H9 (cell line): ENCODE data around the gene NIN. TPM values are rescaled to one million over a fixed set of nuclear protein-coding genes. Genes with fewer than 3 reads are reported as not detected.

ENCODE experiments used
- DNase-seq: peaks from one replicate; pipeline ENCODE4 v3.0.0-alpha.2; 2017
- H2AFZ ChIP-seq: one replicate; pipeline ENCODE4 v1.6.1; 2013; ENCODE audit warnings: mild to moderate bottlenecking, low read length, control low read depth, moderate library complexity
- H2AK5ac ChIP-seq: 2 replicates; pipeline ENCODE4 v1.6.1; 2013; ENCODE audit warnings: low read length, control low read depth, mixed read lengths; ENCODE audit not compliant: insufficient read length
- H2BK120ac ChIP-seq: one replicate; pipeline ENCODE4 v1.6.1; 2013; ENCODE audit warnings: low read depth, mild to moderate bottlenecking, low read length, control low read depth, inconsistent platforms; ENCODE audit not compliant: poor library complexity, severe bottlenecking
- H2BK12ac ChIP-seq: 2 replicates; pipeline ENCODE4 v1.6.1; 2013; ENCODE audit warnings: low read length, control low read depth, mixed read lengths, low read depth; ENCODE audit not compliant: insufficient read length
- H2BK15ac ChIP-seq: 2 replicates; pipeline ENCODE4 v1.6.1; 2013; ENCODE audit warnings: low read depth, low read length, control low read depth
- H2BK20ac ChIP-seq: one replicate; pipeline ENCODE4 v1.6.1; 2013; ENCODE audit warnings: low read depth, mild to moderate bottlenecking, low read length, control low read depth, inconsistent platforms; ENCODE audit not compliant: poor library complexity, severe bottlenecking
- H2BK5ac ChIP-seq: 2 replicates; pipeline ENCODE4 v1.6.1; 2013; ENCODE audit warnings: low read length, control low read depth, mixed read lengths; ENCODE audit not compliant: insufficient read length
- H3K14ac ChIP-seq: 2 replicates; pipeline ENCODE4 v1.6.1; 2013; ENCODE audit warnings: low read length, control low read depth; ENCODE audit not compliant: insufficient read depth
- H3K18ac ChIP-seq: 2 replicates; pipeline ENCODE4 v1.6.1; 2013; ENCODE audit warnings: low read depth, mild to moderate bottlenecking, mixed read lengths, low read length, control low read depth; ENCODE audit not compliant: insufficient read length
- H3K23ac ChIP-seq: 2 replicates; pipeline ENCODE4 v1.6.1; 2013; ENCODE audit warnings: low read length, control low read depth, mixed read lengths, low read depth; ENCODE audit not compliant: insufficient read length
- H3K23me2 ChIP-seq: 2 replicates; pipeline ENCODE4 v1.6.1; 2013; ENCODE audit warnings: low read depth, mild to moderate bottlenecking, mixed read lengths, low read length, control low read depth; ENCODE audit not compliant: insufficient read length, poor library complexity, severe bottlenecking
- H3K27ac ChIP-seq: 2 replicates; pipeline ENCODE4 v1.5.1; 2013; ENCODE audit warnings: low read length, control low read depth, mixed read lengths, low read depth; ENCODE audit not compliant: insufficient read length
- H3K27me3 ChIP-seq: 2 replicates; pipeline ENCODE4 v1.6.1; 2013; ENCODE audit warnings: low read length, control low read depth, inconsistent platforms; ENCODE audit not compliant: insufficient read depth
- H3K4ac ChIP-seq: 2 replicates; pipeline ENCODE4 v1.6.1; 2013; ENCODE audit warnings: low read depth, mild to moderate bottlenecking, control low read depth, inconsistent platforms, low read length, moderate library complexity
- H3K4me1 ChIP-seq: 2 replicates; pipeline ENCODE4 v1.6.1; 2013; ENCODE audit warnings: low read length, control low read depth, inconsistent platforms; ENCODE audit not compliant: insufficient read depth
- H3K4me2 ChIP-seq: 2 replicates; pipeline ENCODE4 v1.6.1; 2013; ENCODE audit warnings: low read length, control low read depth, mixed read lengths; ENCODE audit not compliant: insufficient read length, insufficient read depth
- H3K56ac ChIP-seq: 2 replicates; pipeline ENCODE4 v1.6.1; 2013; ENCODE audit warnings: low read depth, mild to moderate bottlenecking, mixed read lengths, low read length, control low read depth; ENCODE audit not compliant: insufficient read length
- H3K79me1 ChIP-seq: 2 replicates; pipeline ENCODE4 v1.6.1; 2013; ENCODE audit warnings: low read depth, mild to moderate bottlenecking, moderate library complexity, low read length, control low read depth, inconsistent platforms; ENCODE audit not compliant: insufficient read depth, poor library complexity, severe bottlenecking
- H3K79me2 ChIP-seq: 2 replicates; pipeline ENCODE4 v1.6.1; 2013; ENCODE audit warnings: low read length, control low read depth, inconsistent platforms; ENCODE audit not compliant: insufficient read depth
- H3K9ac ChIP-seq: 2 replicates; pipeline ENCODE4 v1.6.1; 2013; ENCODE audit warnings: low read length, control low read depth, mixed read lengths; ENCODE audit not compliant: insufficient read length; ENCODE audit errors: extremely low read depth
- H3K9me3 ChIP-seq: one replicate; pipeline ENCODE4 v1.6.1; 2013; ENCODE audit warnings: low read depth, low read length, inconsistent platforms; ENCODE audit not compliant: control insufficient read depth
- H3T11ph ChIP-seq: one replicate; pipeline ENCODE4 v1.6.1; 2013; ENCODE audit warnings: mild to moderate bottlenecking, low read length, control low read depth, inconsistent platforms
- H4K20me1 ChIP-seq: one replicate; pipeline ENCODE4 v1.6.1; 2013; ENCODE audit not compliant: control insufficient read depth, insufficient read length, insufficient read depth
- H4K5ac ChIP-seq: 2 replicates; pipeline ENCODE4 v1.6.1; 2013; ENCODE audit warnings: low read depth, mild to moderate bottlenecking, mixed read lengths, low read length, control low read depth; ENCODE audit not compliant: insufficient read length
- H4K8ac ChIP-seq: replicated peaks from 2 replicates; pipeline ENCODE4 v1.6.1; 2013; ENCODE audit warnings: low read length, control low read depth, mixed read lengths, low read depth; ENCODE audit not compliant: insufficient read length
- H4K91ac ChIP-seq: 2 replicates; pipeline ENCODE4 v1.6.1; 2013; ENCODE audit warnings: low read depth, mild to moderate bottlenecking, moderate library complexity, mixed read lengths, low read length, control low read depth; ENCODE audit not compliant: insufficient read length
- H3K27ac Mint-ChIP-seq, 3 experiments: 2 replicates in 2 of 3; 3 replicates in 1 of 3; pipeline ENCODE4 v1.8.0; 2020 to 2021; ENCODE audit warnings: mixed read lengths in 3 of 3, mild to moderate bottlenecking in 1 of 3, moderate library complexity in 1 of 3
- H3K27me3 Mint-ChIP-seq: 2 replicates; pipeline ENCODE4 v1.8.0; 2021; ENCODE audit warnings: low read depth, mild to moderate bottlenecking, moderate library complexity, mixed read lengths
- H3K36me3 Mint-ChIP-seq, 3 experiments: 2 replicates in 2 of 3; 3 replicates in 1 of 3; pipeline ENCODE4 v1.8.0; 2020 to 2021; ENCODE audit warnings: low read depth in 3 of 3, mixed read lengths in 3 of 3; ENCODE audit not compliant: insufficient read depth in 1 of 3
- H3K4me1 Mint-ChIP-seq, 2 experiments: 2 replicates each; pipeline ENCODE4 v1.8.0; 2020; ENCODE audit warnings: mixed read lengths in 2 of 2
- H3K4me3 Mint-ChIP-seq, 2 experiments: 2 replicates in 1 of 2; 3 replicates in 1 of 2; pipeline ENCODE4 v1.8.0; 2020 to 2021; ENCODE audit warnings: mild to moderate bottlenecking in 2 of 2, mixed read lengths in 2 of 2, moderate library complexity in 1 of 2
- H3K9me3 Mint-ChIP-seq, 2 experiments: 2 replicates in 1 of 2; 3 replicates in 1 of 2; pipeline ENCODE4 v1.8.0; 2020; ENCODE audit warnings: mild to moderate bottlenecking in 2 of 2, mixed read lengths in 2 of 2, moderate library complexity in 1 of 2
- CTCF ChIP-seq: fragments of 200-600 bp; sonication (generic); conservative IDR thresholded peaks from 3 replicates; pipeline ENCODE4 v1.8.0; 2021; ENCODE audit warnings: antibody characterized with exemption, mild to moderate bottlenecking
- WGBS: extraction: QIAGEN DNeasy Blood & Tissue Kit; methylation state at CpG from one replicate; pipeline ENCODE4 v1.1.7; 2013; ENCODE audit warnings: missing lambda C conversion rate, low lambda C conversion rate, mixed read lengths; ENCODE audit not compliant: insufficient read length; ENCODE audit errors: extremely low coverage; 5-methylcytosine and 5-hydroxymethylcytosine counted together
- total RNA-seq: library from RNA; stranded (reverse); gene quantifications from 2 replicates; pipeline ENCODE4 v1.2.1, GENCODE V29; 2021

The NIN gene
- total RNA-seq, 1 experiment from 2014 or later = 18.4 TPM

GRCh38 chr14:50783563-50783962 lies 47.4 kb downstream of the NIN start:
- Histone ChIP-seq H3K56ac (no peak overlapping the region), H3K14ac (no peak overlapping the region), H3K23ac (no peak overlapping the region), H3K23me2 (no peaks in the 10 kb centered on the region), H3K27me3 (no peaks in the 10 kb centered on the region), H2AK5ac (no peak overlapping the region), H3T11ph (no peak overlapping the region), H4K5ac (no peak overlapping the region), H3K4me1 (peaks cover 3% of the 10 kb centered on the region; the same call in 1 of the 2 replicates), H2BK20ac (no peak overlapping the region), H4K20me1 (no peaks in the 10 kb centered on the region), H2BK5ac (no peak overlapping the region), H2BK15ac (no peak overlapping the region), H3K9ac (no peak overlapping the region), H4K91ac (no peak overlapping the region), H3K4ac (no peak overlapping the region), H2BK120ac (no peak overlapping the region), H3K79me1 (no peaks in the 10 kb centered on the region), H3K9me3 (no peaks in the 10 kb centered on the region), H3K4me2 (no peak overlapping the region), H3K18ac (no peak overlapping the region), H3K27ac (no peak overlapping the region), H3K79me2 (no peaks in the 10 kb centered on the region), H2BK12ac (no peak overlapping the region), H2AFZ (no peak overlapping the region), H4K8ac (no peak overlapping the region)
- Mint-ChIP-seq H3K4me3 (no peak overlapping the region), H3K4me1 (peaks cover 31 to 36% of the 10 kb centered on the region in 2 experiments), H3K27ac (peak overlapping the region in 2 of 3 experiments; percentile 2 to 46; a peak in 1 of 7 replicates), H3K27me3 (no peaks in the 10 kb centered on the region), H3K9me3 (no peaks in the 10 kb centered on the region), H3K36me3 (no peaks in the 10 kb centered on the region)
- no CpG with 5 or more reads among the region's 2 CpGs for WGBS
- DNase-seq = no peak
- TF ChIP-seq CTCF = no peak
